Measurements from ENCODE around the gene TAF6L.
A peak's percentile ranks its signal among the peaks of the same experiment; 100 is the strongest.
"Not testable (repeated sequence)": the region's sequence is repeated elsewhere in the genome, so short reads cannot be mapped to it uniquely, and the experiment has no call there.

The TAF6L gene

GRCh38 chr11:62732830-62733229, 38.4 kb upstream of the TAF6L start:
- H3K27me3 ChIP-seq (ENCODE audit: insufficient read depth, low read length, poor library complexity, severe bottlenecking): no peaks in the 10 kb centered on the region
- peaks cover 3% of the 10 kb centered on the region for H3F3A ChIP-seq (ENCODE audit: low read depth)
- TF ChIP-seq CTCF (conservative IDR thresholded peaks at IDR 0.05; ENCODE audit: low read length) (peak; percentile 48), EZH2phosphoT487 (IDR thresholded peaks at IDR 0.05; ENCODE audit: borderline replicate concordance) (no peak)
- no peak overlapping the region for H3K4me3 ChIP-seq (ENCODE audit: low read length, poor library complexity, severe bottlenecking)
- H3K9ac ChIP-seq (ENCODE audit: low read depth, low read length, poor library complexity, severe bottlenecking): no peak overlapping the region
- no peak overlapping the region for H3K4me2 ChIP-seq (ENCODE audit: low read depth, low read length, poor library complexity, severe bottlenecking)
- H3K4me1 ChIP-seq (ENCODE audit: insufficient read depth, low read length, poor library complexity, severe bottlenecking): peaks cover 8% of the 10 kb centered on the region
- peaks cover 21% of the 10 kb centered on the region for H4K20me1 ChIP-seq (ENCODE audit: insufficient read depth, low read length, poor library complexity, severe bottlenecking)
- H2AFZ ChIP-seq (ENCODE audit: low read length): no peak overlapping the region
- no peaks in the 10 kb centered on the region for H3K9me3 ChIP-seq (ENCODE audit: insufficient read depth, low read depth, low read length)
- peaks cover 11% of the 10 kb centered on the region; the same call in 1 of the 2 replicates for H3K36me3 ChIP-seq (ENCODE audit: insufficient read depth, low read length)
- no peaks in the 10 kb centered on the region for H3K9me2 ChIP-seq (replicated peaks; ENCODE audit: low read depth, low read length)
- H3K79me2 ChIP-seq (ENCODE audit: insufficient read depth, low read length): peaks cover 52% of the 10 kb centered on the region

- Histone ChIP-seq H2AFZ (ENCODE audit: low read length) (no peak overlapping the region), H3K9ac (ENCODE audit: low read depth, low read length, poor library complexity, severe bottlenecking) (no peak overlapping the region), H3K79me2 (ENCODE audit: insufficient read depth, low read length) (peaks cover 21% of the 10 kb centered on the region), H4K20me1 (ENCODE audit: insufficient read depth, low read length, poor library complexity, severe bottlenecking) (peaks cover 5% of the 10 kb centered on the region), H3K4me3 (ENCODE audit: low read length, poor library complexity, severe bottlenecking) (no peak overlapping the region), H3K4me1 (ENCODE audit: insufficient read depth, low read length, poor library complexity, severe bottlenecking) (no peaks in the 10 kb centered on the region), H3K9me3 (ENCODE audit: insufficient read depth, low read depth, low read length) (no peaks in the 10 kb centered on the region), H3K27me3 (ENCODE audit: insufficient read depth, low read length, poor library complexity, severe bottlenecking) (no peaks in the 10 kb centered on the region), H3K4me2 (ENCODE audit: low read depth, low read length, poor library complexity, severe bottlenecking) (no peak overlapping the region), H3F3A (ENCODE audit: low read depth) (no peaks in the 10 kb centered on the region), H3K36me3 (ENCODE audit: insufficient read depth, low read length) (peaks cover 27% of the 10 kb centered on the region; the same call in 1 of the 2 replicates), H3K9me2 (replicated peaks; ENCODE audit: low read depth, low read length) (no peaks in the 10 kb centered on the region)
- TF ChIP-seq CTCF (conservative IDR thresholded peaks at IDR 0.05; ENCODE audit: low read length): no peak
- TF ChIP-seq EZH2phosphoT487 (IDR thresholded peaks at IDR 0.05; ENCODE audit: borderline replicate concordance): no peak
Measured at GRCh38 chr11:62737196-62737595, 34.0 kb upstream of the TAF6L start.

- no peak overlapping the region for H2AFZ ChIP-seq (ENCODE audit: low read length)
- H3K27me3 ChIP-seq (ENCODE audit: insufficient read depth, low read length, poor library complexity, severe bottlenecking): no peaks in the 10 kb centered on the region
- no peak overlapping the region for H3K4me2 ChIP-seq (ENCODE audit: low read depth, low read length, poor library complexity, severe bottlenecking)
- no peak overlapping the region for H3K9ac ChIP-seq (ENCODE audit: low read depth, low read length, poor library complexity, severe bottlenecking)
- H3K9me3 ChIP-seq (ENCODE audit: insufficient read depth, low read depth, low read length): no peaks in the 10 kb centered on the region
- H4K20me1 ChIP-seq (ENCODE audit: insufficient read depth, low read length, poor library complexity, severe bottlenecking): no peaks in the 10 kb centered on the region
- H3K36me3 ChIP-seq (ENCODE audit: insufficient read depth, low read length): no peaks in the 10 kb centered on the region
- H3K79me2 ChIP-seq (ENCODE audit: insufficient read depth, low read length): peaks cover 11% of the 10 kb centered on the region; the same call in 1 of the 2 replicates
- no peaks in the 10 kb centered on the region for H3K9me2 ChIP-seq (replicated peaks; ENCODE audit: low read depth, low read length)
- TF ChIP-seq EZH2phosphoT487 (IDR thresholded peaks at IDR 0.05; ENCODE audit: borderline replicate concordance): no peak
- TF ChIP-seq CTCF (conservative IDR thresholded peaks at IDR 0.05; ENCODE audit: low read length): no peak
- H3K4me1 ChIP-seq (ENCODE audit: insufficient read depth, low read length, poor library complexity, severe bottlenecking): peaks cover 8% of the 10 kb centered on the region
- H3K4me3 ChIP-seq (ENCODE audit: low read length, poor library complexity, severe bottlenecking): no peak overlapping the region
- no peaks in the 10 kb centered on the region for H3F3A ChIP-seq (ENCODE audit: low read depth)
Measured at GRCh38 chr11:62747475-62748160, 23.6 kb upstream of the TAF6L start.

- H2AFZ ChIP-seq (ENCODE audit: low read length); H3K9me2 ChIP-seq (replicated peaks; ENCODE audit: low read depth, low read length); H3K4me3 ChIP-seq (ENCODE audit: low read length, poor library complexity, severe bottlenecking); H4K20me1 ChIP-seq (ENCODE audit: insufficient read depth, low read length, poor library complexity, severe bottlenecking); H3K27me3 ChIP-seq (ENCODE audit: insufficient read depth, low read length, poor library complexity, severe bottlenecking); H3F3A ChIP-seq (ENCODE audit: low read depth); H3K36me3 ChIP-seq (ENCODE audit: insufficient read depth, low read length); H3K4me2 ChIP-seq (ENCODE audit: low read depth, low read length, poor library complexity, severe bottlenecking); H3K9ac ChIP-seq (ENCODE audit: low read depth, low read length, poor library complexity, severe bottlenecking); H3K9me3 ChIP-seq (ENCODE audit: insufficient read depth, low read depth, low read length): not testable (repeated sequence)
- Histone ChIP-seq H3K79me2 (ENCODE audit: insufficient read depth, low read length) (peaks cover 19% of the 10 kb centered on the region; the same call in 1 of the 2 replicates), H3K4me1 (ENCODE audit: insufficient read depth, low read length, poor library complexity, severe bottlenecking) (peaks cover 17% of the 10 kb centered on the region)
Measured at GRCh38 chr11:62749931-62750330, 21.3 kb upstream of the TAF6L start.
